ENCODE measurements around the gene PKN1.

The PKN1 gene

GRCh38 chr19:14467816-14468215 is 34.7 kb downstream of the PKN1 start:
- DNase-seq = no peak

GRCh38 chr19:14470031-14470876 is 37.1 kb downstream of the PKN1 start:
- DNase-seq = no peak

- DNase-seq = no peak
Measured at GRCh38 chr19:14471436-14472187, 38.5 kb downstream of the PKN1 start.

DNA sequence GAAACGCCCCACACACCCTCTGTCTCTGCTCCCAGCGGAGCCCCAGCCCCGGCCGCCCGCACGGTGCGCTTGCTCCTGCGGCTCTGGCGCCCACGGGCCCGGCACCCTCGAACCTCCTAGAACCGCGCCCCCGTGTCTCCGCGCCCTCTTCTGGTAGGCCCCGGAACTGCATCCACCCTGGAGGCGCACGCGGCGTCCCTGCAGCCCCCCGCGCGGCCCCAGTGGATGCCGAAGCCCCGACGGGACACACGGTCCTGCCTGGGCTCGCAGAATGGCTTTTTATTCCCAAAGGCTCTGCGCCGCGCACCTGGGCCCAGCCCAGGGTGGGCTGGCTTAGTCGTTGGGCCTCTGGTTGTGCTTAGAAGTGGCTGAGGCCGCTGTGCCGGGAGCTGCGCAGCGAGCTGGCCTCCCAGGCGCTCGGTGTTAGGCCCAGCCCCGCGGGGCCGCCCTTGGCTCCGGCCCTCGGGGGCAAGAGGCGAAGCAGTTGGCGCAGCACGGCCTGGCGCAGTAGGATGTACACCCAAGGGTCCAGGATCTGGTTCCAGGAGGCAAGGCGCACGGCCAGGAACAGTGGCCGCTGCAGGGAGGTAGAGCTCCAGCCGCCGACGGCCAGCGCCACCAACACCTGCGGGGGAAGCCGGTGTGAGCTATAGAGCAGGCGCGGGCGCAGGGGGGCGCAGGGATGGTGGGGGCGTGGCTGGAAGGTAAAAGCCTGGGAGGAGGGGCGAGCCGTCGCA is 39.3 kb downstream of the PKN1 start:
- DNase-seq = peak; percentile 85

GRCh38 chr19:14473073-14473977 is 40.2 kb downstream of the PKN1 start:
- no peak for DNase-seq

DNA sequence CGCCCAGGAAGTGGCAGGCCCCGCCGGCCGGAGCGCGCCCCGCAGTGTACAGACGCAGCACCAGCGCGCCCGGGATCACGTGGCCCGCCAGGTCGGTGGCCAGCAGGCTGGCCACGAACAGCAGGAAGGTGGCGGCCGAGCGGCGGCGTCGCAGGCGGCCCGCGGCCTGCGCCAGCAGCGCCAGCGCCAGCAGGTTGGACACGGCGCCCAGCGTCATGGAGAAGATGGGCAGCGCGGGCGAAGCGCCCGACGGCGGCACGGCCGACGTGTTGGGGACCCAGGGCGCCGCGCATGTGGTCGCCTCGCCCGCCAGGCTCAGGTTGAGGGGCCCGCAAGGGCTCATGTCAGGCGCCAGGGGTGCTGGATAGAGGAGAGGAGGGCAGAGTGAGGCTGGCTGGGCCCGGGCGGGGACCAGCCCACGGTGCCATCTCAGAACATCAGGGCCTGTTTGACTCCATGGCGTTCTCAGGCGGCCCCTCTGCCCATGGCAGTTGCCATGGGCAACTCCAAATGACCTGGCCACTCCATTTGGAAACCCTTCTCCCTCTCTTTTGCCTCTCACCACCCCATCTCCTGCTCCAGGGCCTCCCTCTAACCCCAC is 41.0 kb downstream of the PKN1 start:
- no peak for DNase-seq

DNA sequence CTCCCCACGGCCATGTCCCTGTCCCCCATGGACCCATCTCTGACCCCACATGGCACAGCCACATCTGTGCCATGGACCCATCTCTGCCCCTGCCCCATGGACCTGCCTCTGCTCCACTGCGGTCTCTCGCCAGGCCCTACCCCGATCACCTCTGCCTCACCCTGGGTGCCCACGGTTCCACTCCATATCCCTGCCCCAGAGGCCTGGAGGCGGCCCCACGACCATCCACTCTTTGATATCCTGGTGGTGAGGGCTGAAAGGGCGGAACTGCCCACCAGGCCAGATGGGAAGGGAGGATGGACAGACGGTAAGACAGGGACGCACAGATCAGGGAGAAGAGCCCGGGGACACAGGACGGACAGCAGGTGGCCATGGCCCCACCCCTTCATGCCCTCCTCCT is 41.7 kb downstream of the PKN1 start:
- no peak for DNase-seq

GRCh38 chr19:14475251-14476073 is 42.4 kb downstream of the PKN1 start, which contains the start of gene PTGER1:
PTGER1 (minus strand) TSS chr19:14475354; CDS start chr19:14474320, 1,034 bp downstream.
- DNase-seq = peak; percentile 37

GRCh38 chr19:14476327-14476672 is 43.2 kb downstream of the PKN1 start:
- DNase-seq = no peak

DNA sequence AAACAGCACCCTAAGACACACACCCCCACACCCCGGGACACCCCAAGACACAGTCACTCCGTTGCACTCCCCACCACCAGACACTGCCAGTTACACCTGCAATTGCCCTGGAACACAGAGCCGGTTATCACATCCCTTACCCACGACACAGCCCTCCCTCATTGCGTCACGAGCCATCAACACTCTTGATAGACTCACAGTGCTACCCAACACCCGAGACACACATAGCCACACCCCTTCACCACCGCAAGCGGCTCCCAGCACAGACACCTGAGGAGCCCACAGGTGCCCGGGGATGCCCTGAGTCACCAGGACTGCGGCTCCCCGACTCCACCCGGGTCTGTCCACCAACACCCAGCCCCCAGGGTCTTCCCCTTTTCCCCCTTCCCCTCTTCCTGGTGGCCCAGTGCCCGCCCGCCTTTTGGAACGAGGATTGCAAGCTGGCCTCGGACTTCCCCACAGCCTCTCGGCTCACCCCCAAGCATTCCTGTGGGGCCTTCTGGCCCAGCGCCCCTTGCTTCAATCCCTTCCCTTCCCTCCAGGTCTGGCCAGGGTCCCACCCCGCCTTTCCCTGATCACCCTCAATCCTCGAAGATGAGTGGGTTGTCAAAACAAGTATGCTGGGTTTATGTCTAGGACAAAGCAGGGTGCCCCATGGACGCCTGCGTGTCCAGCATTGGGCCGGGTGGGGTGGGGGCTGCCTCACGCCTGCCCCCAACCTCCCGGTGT is 43.7 kb downstream of the PKN1 start:
- peak; percentile 20 for DNase-seq

- no peak for DNase-seq
Measured at GRCh38 chr19:14477418-14478112, 44.5 kb downstream of the PKN1 start.

DNA sequence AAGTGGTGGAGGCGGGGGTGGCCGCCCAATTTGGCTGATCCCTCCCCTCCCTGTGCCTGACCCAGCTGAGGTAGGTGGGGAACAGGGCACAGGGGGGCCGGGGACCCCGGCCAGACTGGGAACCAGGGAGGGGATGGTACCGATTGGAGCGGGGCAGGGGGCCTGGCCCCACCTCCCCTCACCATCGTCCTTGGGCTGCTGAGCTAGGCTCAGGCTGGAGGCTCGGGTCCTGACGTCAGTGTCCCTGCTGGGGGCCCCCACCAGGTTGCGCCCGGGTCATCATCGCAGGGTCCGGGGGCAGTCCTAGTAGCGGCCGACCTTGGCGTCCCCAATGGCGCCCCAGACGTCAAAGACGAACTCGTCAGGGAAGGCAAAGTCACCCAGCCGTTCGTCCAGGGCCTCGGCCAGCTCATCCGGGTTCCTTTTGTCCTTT is 45.0 kb downstream of the PKN1 start:
- DNase-seq = no peak

DNA sequence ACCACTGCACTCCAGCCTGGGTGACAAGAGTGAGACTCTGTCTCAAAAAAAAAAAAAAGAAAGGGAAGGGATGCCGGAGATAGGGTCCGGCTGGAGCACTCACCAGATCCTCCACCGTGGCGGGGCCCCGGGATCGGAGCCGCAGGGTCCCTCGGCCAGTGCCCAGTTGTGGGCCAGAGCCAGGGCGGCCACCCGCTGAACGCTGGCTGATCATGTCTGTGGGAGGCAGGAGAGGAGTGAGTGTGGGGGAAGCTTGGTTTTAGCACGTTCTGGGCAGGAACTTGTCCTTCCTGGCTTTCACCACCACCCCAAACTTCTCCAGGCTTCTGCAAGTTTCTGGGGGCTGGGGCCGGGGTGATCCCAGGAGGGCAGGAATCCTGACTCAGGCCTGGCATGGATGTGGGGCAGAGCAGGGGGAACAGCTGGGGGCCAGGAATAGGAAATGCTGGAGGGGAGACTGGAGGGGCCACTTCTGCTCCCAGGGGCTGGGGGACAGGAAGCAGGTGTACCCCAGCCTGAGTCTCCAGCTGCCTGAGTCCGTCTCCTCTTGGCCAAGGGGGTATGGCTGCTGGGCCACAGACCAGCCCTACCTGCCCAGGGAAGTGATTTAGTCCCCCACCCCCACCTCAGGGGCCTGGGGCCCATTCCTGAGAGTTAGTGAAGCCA is 46.3 kb downstream of the PKN1 start:
- DNase-seq = no peak

DNA sequence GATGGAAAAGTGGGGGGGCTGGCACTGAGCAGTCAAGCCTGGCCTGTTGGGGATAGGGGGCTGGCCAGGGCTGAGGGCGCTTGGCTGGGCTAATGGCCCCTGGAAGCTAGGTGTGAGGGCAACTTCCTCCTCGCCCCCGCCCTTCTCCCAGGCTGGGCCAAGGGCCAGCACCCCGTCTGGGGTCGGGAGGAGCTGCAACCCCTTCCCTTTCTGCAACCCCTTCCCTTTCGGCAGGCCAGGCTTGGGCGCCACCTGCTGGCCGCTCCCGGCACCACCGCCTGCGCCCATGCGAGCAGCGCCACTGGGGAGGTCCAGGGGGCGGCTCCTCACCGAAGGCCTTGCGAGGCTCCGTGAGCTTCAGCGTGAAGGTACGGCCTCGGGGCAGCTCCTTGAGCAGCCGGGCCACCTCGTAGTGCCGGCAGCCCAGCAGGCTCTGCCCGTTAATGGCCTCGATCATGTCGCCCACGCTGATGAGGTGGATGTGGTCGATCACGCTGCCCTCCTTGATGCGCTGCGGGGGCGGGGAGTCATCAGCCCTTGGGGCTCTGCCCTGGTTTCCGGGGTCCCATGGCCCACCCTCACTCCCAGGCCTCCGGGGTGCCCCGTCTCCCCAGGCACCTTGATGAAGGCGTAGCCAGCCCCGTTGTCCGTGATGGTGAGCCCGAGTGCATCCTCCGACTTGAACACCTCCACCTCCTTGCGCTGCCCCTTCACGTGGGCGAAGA is 47.0 kb downstream of the PKN1 start:
- DNase-seq = peak; percentile 69

GRCh38 chr19:14480700-14481079 is 47.6 kb downstream of the PKN1 start:
- no peak for DNase-seq

- DNase-seq = no peak
Measured at GRCh38 chr19:14482172-14482941, 49.3 kb downstream of the PKN1 start.

DNA sequence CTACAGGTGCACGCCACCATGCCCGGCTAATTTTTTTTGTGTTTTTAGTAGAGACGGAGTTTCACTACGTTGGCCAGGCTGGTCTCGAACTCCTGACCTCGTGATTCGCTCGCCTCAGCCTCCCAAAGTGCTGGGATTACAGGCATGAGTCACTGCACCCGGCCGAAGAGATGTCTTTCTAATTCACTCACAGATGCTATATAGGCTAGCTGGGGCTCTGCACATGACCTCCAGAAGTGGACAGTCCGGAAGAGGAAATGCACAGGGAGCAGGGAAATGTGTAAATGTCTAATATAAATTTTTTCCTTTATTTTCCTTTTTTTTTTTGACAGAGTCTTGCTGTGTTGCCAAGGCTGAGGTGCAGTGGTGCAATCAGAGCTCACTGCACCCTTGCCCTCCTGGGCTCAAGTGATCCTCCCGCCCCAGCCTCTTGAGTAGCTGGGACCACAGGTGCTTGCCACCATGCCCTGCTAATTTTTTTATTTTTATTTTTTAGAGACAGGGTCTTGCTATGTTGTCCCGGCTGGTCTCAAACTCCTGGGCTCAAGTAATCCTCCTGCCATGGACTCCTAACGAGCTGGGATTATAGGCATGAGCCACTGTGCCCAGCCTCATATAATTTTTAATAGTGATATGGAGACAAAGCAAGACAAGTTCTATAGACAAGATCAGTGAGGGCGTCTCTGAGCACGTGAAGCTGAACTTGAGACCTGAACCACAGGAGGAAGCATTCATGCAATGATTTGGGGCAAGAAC is 54.4 kb downstream of the PKN1 start:
- no peak for DNase-seq

Data from CD4-positive, alpha-beta T cell treated with Interleukin-6 for 4 hours (primary cell).